Testis (tissue), 3 donors: ENCODE measurements around the gene DPH7. TPM values are rescaled to one million over a fixed set of nuclear protein-coding genes. Genes with fewer than 3 reads are reported as not detected.
A peak's percentile ranks its signal among the peaks of the same experiment; 100 is the strongest.
"Not testable (repeated sequence)": the region's sequence is repeated elsewhere in the genome, so short reads cannot be mapped to it uniquely, and the experiment has no call there.

Experiments
- DNase-seq: peaks from one replicate; pipeline ENCODE4 v3.0.0-alpha.2; 2019
- H3K27ac ChIP-seq, 2 donors: fragments of 200-600 bp; sonication (generic); one replicate each; pipeline ENCODE4 v1.5.1; 2019
- H3K27me3 ChIP-seq: fragments of 200-600 bp; sonication (generic); one replicate; pipeline ENCODE4 v1.5.1; 2019
- H3K36me3 ChIP-seq: fragments of 200-600 bp; sonication (generic); one replicate; pipeline ENCODE4 v1.5.1; 2017; ENCODE audit warnings: low read depth; ENCODE audit errors: missing control alignments
- H3K4me1 ChIP-seq: fragments of 200-600 bp; sonication (generic); one replicate; pipeline ENCODE4 v1.5.1; 2019
- H3K4me3 ChIP-seq, 2 donors: fragments of 200-600 bp; sonication (generic); one replicate each; pipeline ENCODE4 v1.5.1; 2017 to 2019
- H3K9me3 ChIP-seq: fragments of 200-600 bp; sonication (generic); one replicate; pipeline ENCODE4 v1.5.1; 2017
- POLR2A ChIP-seq: fragments of 450-650 bp; IDR thresholded peaks from one replicate; pipeline ENCODE4 v1.6.1; 2017; ENCODE audit warnings: antibody characterized with exemption, mild to moderate bottlenecking, moderate library complexity
- WGBS, 2 donors: methylation state at CpG; one replicate each; pipeline ENCODE4 v1.1.5; 2018; 5-methylcytosine and 5-hydroxymethylcytosine counted together
- intact Hi-C: fragments of 100-400 bp; cut with DNase I; formaldehyde crosslinking; loops from one replicate; pipeline ENCODE4 v1.15.1; 2023; ENCODE audit warnings: low total_unique reads
- polyA plus RNA-seq: library from polyadenylated mRNA; stranded (reverse); fragments of 350-450 nt; fragmentation: Illumina TruSeq; extraction: RNeasy Lipid Tissue Mini Kit (QIAGEN cat#74804); gene quantifications from one replicate; pipeline ENCODE4 v1.2.3, GENCODE V29; 2014; ENCODE audit warnings: low read depth, low replicate concordance; ENCODE audit not compliant: insufficient read depth
- total RNA-seq, 2 donors: library from RNA; depleted of rRNA; stranded (reverse); fragments of >200 nt; gene quantifications; one replicate each; pipeline ENCODE4 v1.2.3, GENCODE V29; 2016
- TF ChIP-seq, protein P1 (sequence below), 3 experiments: fragments of 450-650 bp in 2 of 3; fragments of 200-600 bp in 1 of 3; sonication (generic) in 1 of 3; IDR thresholded peaks; one replicate each; pipeline ENCODE4 v1.5.1; 2016 to 2019; ENCODE audit warnings: antibody characterized with exemption in 3 of 3, mild to moderate bottlenecking in 2 of 3, moderate library complexity in 1 of 3

Gene DPH7
- total and polyA plus RNA-seq, 3 donors from 2014 or later = 34.7 to 92.5 (median 61.8) TPM

DNA sequence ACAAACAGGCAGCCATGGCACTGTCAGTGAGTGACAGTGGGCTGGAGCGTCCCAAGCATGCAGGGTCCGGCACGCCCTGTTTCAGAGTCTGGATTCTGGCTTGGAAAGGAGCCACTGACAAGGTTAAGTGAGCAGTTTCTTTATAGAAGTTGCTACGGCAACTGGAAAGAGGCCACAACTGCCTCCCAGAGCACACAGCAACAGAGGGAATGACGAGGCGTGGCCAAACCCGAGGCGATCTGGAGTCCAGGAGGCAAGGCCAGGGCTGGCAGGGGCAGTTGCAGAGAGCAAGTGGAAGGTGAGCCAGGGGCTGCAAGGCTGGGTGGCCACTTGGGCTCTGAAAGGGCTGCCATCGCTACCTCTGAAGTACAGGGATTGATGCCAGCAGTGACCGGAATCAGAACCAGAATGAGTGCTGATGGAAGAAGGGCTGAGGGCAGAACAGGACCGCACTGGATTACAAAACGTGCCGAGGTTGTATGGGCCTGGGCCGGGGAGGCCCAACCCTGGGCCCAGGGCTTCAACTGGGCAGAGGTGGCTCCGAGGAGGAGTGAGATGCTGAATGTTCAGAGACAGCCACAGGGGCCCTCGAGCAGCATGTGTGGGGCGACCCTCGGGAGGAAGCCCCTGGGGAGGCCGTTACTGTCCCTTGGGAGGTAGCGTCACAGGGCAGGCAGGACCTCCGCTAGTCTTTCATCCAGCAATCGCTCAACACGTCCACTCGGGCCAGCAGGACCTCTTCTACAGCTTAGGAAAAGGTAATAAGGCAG is 22.5 kb downstream of the DPH7 start:
- H3K4me1 ChIP-seq = peaks cover 4% of the 10 kb centered on the region
- TF ChIP-seq, protein P1, sequence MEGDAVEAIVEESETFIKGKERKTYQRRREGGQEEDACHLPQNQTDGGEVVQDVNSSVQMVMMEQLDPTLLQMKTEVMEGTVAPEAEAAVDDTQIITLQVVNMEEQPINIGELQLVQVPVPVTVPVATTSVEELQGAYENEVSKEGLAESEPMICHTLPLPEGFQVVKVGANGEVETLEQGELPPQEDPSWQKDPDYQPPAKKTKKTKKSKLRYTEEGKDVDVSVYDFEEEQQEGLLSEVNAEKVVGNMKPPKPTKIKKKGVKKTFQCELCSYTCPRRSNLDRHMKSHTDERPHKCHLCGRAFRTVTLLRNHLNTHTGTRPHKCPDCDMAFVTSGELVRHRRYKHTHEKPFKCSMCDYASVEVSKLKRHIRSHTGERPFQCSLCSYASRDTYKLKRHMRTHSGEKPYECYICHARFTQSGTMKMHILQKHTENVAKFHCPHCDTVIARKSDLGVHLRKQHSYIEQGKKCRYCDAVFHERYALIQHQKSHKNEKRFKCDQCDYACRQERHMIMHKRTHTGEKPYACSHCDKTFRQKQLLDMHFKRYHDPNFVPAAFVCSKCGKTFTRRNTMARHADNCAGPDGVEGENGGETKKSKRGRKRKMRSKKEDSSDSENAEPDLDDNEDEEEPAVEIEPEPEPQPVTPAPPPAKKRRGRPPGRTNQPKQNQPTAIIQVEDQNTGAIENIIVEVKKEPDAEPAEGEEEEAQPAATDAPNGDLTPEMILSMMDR (IDR thresholded peaks at IDR 0.05) = no peak
- TF ChIP-seq POLR2A = no peak
- DNase-seq = no peak
- no peak overlapping the region for H3K27ac ChIP-seq
- 79 to 80% methylated on average over 22 to 24 of the region's 24 CpGs for WGBS, 2 donors
- intact Hi-C loops = no loop called here
- no peaks in the 10 kb centered on the region for H3K27me3 ChIP-seq
- H3K36me3 ChIP-seq = no peaks in the 10 kb centered on the region
- H3K4me3 ChIP-seq = no peak overlapping the region
- H3K9me3 ChIP-seq = no peaks in the 10 kb centered on the region

DNA sequence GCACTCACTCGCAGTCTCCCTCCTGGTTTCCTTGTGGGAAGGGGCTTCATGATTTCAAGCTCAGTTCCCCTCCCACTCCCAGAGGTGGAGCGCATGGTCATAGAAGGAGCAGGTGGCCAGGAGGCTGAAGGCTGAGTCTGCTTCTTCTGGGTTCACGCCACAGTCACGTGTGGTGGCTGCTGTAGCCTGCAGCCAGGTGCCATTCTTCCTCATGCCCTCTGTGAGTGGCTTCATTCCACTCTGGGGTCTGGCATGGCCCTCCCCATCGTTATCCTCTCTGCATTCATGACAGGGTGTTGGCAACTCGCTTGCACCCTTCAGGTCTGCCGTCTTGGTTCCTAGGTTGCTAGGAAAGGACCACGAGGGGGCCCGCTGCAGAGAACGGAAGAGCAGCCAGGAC is 23.5 kb downstream of the DPH7 start:
- Histone ChIP-seq H3K27ac (no peak overlapping the region), H3K4me3 (no peak overlapping the region), H3K4me1 (peaks cover 4% of the 10 kb centered on the region), H3K27me3 (no peaks in the 10 kb centered on the region), H3K36me3 (no peaks in the 10 kb centered on the region), H3K9me3 (no peaks in the 10 kb centered on the region)
- intact Hi-C loops = no loop called here
- 93 to 96% methylated on average over 9 to 10 of the region's 10 CpGs for WGBS, 2 donors
- TF ChIP-seq, protein P1 (IDR thresholded peaks at IDR 0.05) = no peak
- TF ChIP-seq POLR2A = no peak
- no peak for DNase-seq

DNA sequence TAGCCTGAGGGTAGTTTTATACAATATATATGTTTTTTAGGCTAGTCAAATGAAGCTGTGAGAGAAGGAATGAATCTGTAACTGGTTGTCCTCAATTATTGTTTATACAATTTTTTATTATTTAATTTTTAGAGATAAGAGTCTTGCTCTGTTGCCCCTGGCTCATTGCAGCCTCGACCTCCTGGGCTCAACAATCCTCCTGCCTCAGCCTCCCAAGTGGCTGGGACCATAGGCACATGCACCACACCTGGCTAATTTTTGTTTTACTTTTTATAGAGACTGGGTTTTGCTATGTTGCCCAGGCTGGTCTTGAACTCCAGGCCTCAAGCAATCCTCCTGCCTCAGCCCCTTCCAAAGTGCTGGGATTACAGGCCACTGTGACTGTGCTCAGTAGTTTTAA is 24.4 kb downstream of the DPH7 start:
- intact Hi-C loops = no loop called here
- Histone ChIP-seq H3K27ac (no peak overlapping the region), H3K27me3 (no peaks in the 10 kb centered on the region), H3K4me1 (peaks cover 9% of the 10 kb centered on the region), H3K9me3 (no peaks in the 10 kb centered on the region), H3K36me3 (no peaks in the 10 kb centered on the region), H3K4me3 (no peak overlapping the region)
- TF ChIP-seq, protein P1 (IDR thresholded peaks at IDR 0.05) = no peak
- no peak for TF ChIP-seq POLR2A
- 84 to 88% methylated on average over 1 of the region's 1 CpG for WGBS, 2 donors
- no peak for DNase-seq

DNA sequence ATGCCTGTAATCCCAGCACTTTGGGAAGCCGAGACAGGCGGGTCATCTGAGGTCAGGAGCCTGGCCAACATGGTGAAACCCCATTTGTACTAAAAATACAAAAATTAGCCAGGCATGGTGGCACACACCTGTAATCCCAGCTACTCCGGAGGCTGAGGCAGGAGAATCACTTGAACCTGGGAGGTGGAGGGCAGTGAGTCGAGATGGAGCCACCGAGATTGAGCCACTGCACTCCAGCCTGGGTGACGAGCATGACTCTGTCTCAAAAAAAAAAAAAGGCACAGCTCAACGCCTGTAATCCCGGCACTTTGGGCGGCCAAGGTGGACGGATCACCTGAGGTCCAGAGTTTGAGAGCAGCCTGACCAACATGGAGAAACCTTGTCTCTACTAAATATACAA is 25.1 kb downstream of the DPH7 start:
- H3K4me1 ChIP-seq, H3K27ac ChIP-seq, H3K27me3 ChIP-seq, DNase-seq, H3K4me3 ChIP-seq, H3K36me3 ChIP-seq, H3K9me3 ChIP-seq, intact Hi-C loops: not testable (repeated sequence)
- 76 to 86% methylated on average over 9 to 10 of the region's 10 CpGs for WGBS, 2 donors

DNA sequence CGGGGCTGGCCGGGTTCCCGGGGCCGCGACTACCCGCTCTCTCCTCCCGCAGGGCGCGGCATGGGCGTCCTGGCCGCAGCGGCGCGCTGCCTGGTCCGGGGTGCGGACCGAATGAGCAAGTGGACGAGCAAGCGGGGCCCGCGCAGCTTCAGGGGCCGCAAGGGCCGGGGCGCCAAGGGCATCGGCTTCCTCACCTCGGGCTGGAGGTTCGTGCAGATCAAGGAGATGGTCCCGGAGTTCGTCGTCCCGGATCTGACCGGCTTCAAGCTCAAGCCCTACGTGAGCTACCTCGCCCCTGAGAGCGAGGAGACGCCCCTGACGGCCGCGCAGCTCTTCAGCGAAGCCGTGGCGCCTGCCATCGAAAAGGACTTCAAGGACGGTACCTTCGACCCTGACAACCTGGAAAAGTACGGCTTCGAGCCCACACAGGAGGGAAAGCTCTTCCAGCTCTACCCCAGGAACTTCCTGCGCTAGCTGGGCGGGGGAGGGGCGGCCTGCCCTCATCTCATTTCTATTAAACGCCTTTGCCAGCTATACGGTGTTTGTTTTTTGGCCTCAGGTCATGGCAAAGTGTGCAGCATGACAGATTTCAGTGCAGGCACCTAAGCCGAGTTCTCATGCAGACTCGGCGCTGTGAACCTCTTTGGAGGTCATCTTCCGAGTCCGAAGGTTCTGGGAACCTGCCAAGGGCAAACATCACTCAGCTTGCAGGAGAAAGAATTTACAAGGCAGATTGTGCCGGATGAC is 26.5 kb downstream of the DPH7 start:
- Histone ChIP-seq H3K27me3 (no peaks in the 10 kb centered on the region), H3K9me3 (no peaks in the 10 kb centered on the region), H3K36me3 (no peaks in the 10 kb centered on the region), H3K27ac (peak overlapping the region in 1 of 2 donors; percentile 77), H3K4me1 (peaks cover 9% of the 10 kb centered on the region), H3K4me3 (peak overlapping the region; percentile 71 to 83)
- DNase-seq = peak; percentile 32
- intact Hi-C loops = no loop called here
- WGBS, 2 donors = 6 to 15% methylated on average over 29 to 50 of the region's 58 CpGs
- TF ChIP-seq, protein P1 (IDR thresholded peaks at IDR 0.05) = no peak
- no peak for TF ChIP-seq POLR2A
